Mucosa of stomach (tissue), 1 donor: ENCODE data around the gene TGFB1.
"Not testable (repeated sequence)": the region's sequence is repeated elsewhere in the genome, so short reads cannot be mapped to it uniquely, and the experiment has no call there.

Experiments used
- H3K27me3 ChIP-seq: one replicate; pipeline ENCODE4 v1.7.0; 2013; ENCODE audit warnings: mild to moderate bottlenecking, low read length; ENCODE audit not compliant: control insufficient read depth, insufficient read depth
- H3K36me3 ChIP-seq: one replicate; pipeline ENCODE4 v1.7.0; 2013; ENCODE audit warnings: low read length; ENCODE audit not compliant: control insufficient read depth, insufficient read depth
- H3K4me1 ChIP-seq: one replicate; pipeline ENCODE4 v1.7.0; 2013; ENCODE audit warnings: mild to moderate bottlenecking, low read length; ENCODE audit not compliant: control insufficient read depth, insufficient read depth
- H3K4me3 ChIP-seq: one replicate; pipeline ENCODE4 v1.7.0; 2013; ENCODE audit warnings: low read length
- H3K9ac ChIP-seq: one replicate; pipeline ENCODE4 v1.7.0; 2013; ENCODE audit warnings: mild to moderate bottlenecking, low read length, moderate library complexity
- H3K9me3 ChIP-seq: one replicate; pipeline ENCODE4 v1.7.0; 2013; ENCODE audit warnings: mild to moderate bottlenecking, low read length, moderate library complexity; ENCODE audit not compliant: control insufficient read depth
- donor health status: Pancreatic carcinoma.

The TGFB1 gene

GRCh38 chr19:41352609-41353465 is 885 bp downstream of the TGFB1 start:
- H3K27me3 ChIP-seq = peaks cover 49% of the 10 kb centered on the region
- peak overlapping the region; percentile 55 for H3K9ac ChIP-seq
- peaks cover 29% of the 10 kb centered on the region for H3K4me1 ChIP-seq
- H3K4me3 ChIP-seq = peak overlapping the region; percentile 46
- no peaks in the 10 kb centered on the region for H3K36me3 ChIP-seq
- no peaks in the 10 kb centered on the region for H3K9me3 ChIP-seq

GRCh38 chr19:41352279-41352608 is 1.5 kb downstream of the TGFB1 start:
- H3K9ac ChIP-seq = peak overlapping the region; percentile 55
- H3K9me3 ChIP-seq = no peaks in the 10 kb centered on the region
- peaks cover 49% of the 10 kb centered on the region for H3K27me3 ChIP-seq
- H3K4me3 ChIP-seq = no peak overlapping the region
- H3K4me1 ChIP-seq = peaks cover 29% of the 10 kb centered on the region
- H3K36me3 ChIP-seq = no peaks in the 10 kb centered on the region

- Histone ChIP-seq H3K36me3 (no peaks in the 10 kb centered on the region), H3K4me3 (peak overlapping the region; percentile 28), H3K27me3 (peaks cover 49% of the 10 kb centered on the region), H3K9ac (peak overlapping the region; percentile 55), H3K9me3 (no peaks in the 10 kb centered on the region), H3K4me1 (peaks cover 29% of the 10 kb centered on the region)
Observed at GRCh38 chr19:41351339-41352245, 2.1 kb downstream of the TGFB1 start.

GRCh38 chr19:41350735-41351338 is 2.9 kb downstream of the TGFB1 start:
- Histone ChIP-seq H3K4me3 (peak overlapping the region; percentile 28), H3K4me1 (peaks cover 29% of the 10 kb centered on the region), H3K9me3 (no peaks in the 10 kb centered on the region), H3K27me3 (peaks cover 49% of the 10 kb centered on the region), H3K36me3 (no peaks in the 10 kb centered on the region), H3K9ac (peak overlapping the region; percentile 53)

- not testable (repeated sequence) for H3K4me3 ChIP-seq, H3K36me3 ChIP-seq, H3K9me3 ChIP-seq, H3K9ac ChIP-seq
- Histone ChIP-seq H3K4me1 (peaks cover 16% of the 10 kb centered on the region), H3K27me3 (peaks cover 22% of the 10 kb centered on the region)
Observed at GRCh38 chr19:41346916-41347315, 6.8 kb downstream of the TGFB1 start.

GRCh38 chr19:41344162-41344561 is 9.6 kb downstream of the TGFB1 start:
- Histone ChIP-seq H3K9ac (no peak overlapping the region), H3K36me3 (no peaks in the 10 kb centered on the region), H3K9me3 (no peaks in the 10 kb centered on the region), H3K27me3 (peaks cover 4% of the 10 kb centered on the region), H3K4me3 (no peak overlapping the region), H3K4me1 (peaks cover 4% of the 10 kb centered on the region)

GRCh38 chr19:41341669-41342490 is 11.8 kb downstream of the TGFB1 start:
- no peaks in the 10 kb centered on the region for H3K9me3 ChIP-seq
- H3K9ac ChIP-seq = no peak overlapping the region
- H3K4me1 ChIP-seq = peaks cover 4% of the 10 kb centered on the region
- H3K4me3 ChIP-seq = no peak overlapping the region
- H3K36me3 ChIP-seq = no peaks in the 10 kb centered on the region
- no peaks in the 10 kb centered on the region for H3K27me3 ChIP-seq

GRCh38 chr19:41339936-41340335 is 13.8 kb downstream of the TGFB1 start:
- no peak overlapping the region for H3K4me3 ChIP-seq
- no peaks in the 10 kb centered on the region for H3K27me3 ChIP-seq
- no peak overlapping the region for H3K9ac ChIP-seq
- H3K9me3 ChIP-seq = no peaks in the 10 kb centered on the region
- peaks cover 4% of the 10 kb centered on the region for H3K4me1 ChIP-seq
- H3K36me3 ChIP-seq = no peaks in the 10 kb centered on the region

GRCh38 chr19:41335467-41335866 is 18.3 kb downstream of the TGFB1 start:
- no peak overlapping the region for H3K9ac ChIP-seq
- H3K9me3 ChIP-seq = no peaks in the 10 kb centered on the region
- no peaks in the 10 kb centered on the region for H3K36me3 ChIP-seq
- peaks cover 3% of the 10 kb centered on the region for H3K27me3 ChIP-seq
- H3K4me1 ChIP-seq = peaks cover 7% of the 10 kb centered on the region
- no peak overlapping the region for H3K4me3 ChIP-seq

GRCh38 chr19:41334793-41335192 is 18.9 kb downstream of the TGFB1 start:
- peaks cover 3% of the 10 kb centered on the region for H3K27me3 ChIP-seq
- no peaks in the 10 kb centered on the region for H3K36me3 ChIP-seq
- H3K9ac ChIP-seq = no peak overlapping the region
- H3K9me3 ChIP-seq = no peaks in the 10 kb centered on the region
- H3K4me1 ChIP-seq = peaks cover 8% of the 10 kb centered on the region
- H3K4me3 ChIP-seq = no peak overlapping the region

- H3K9me3 ChIP-seq = no peaks in the 10 kb centered on the region
- peaks cover 3% of the 10 kb centered on the region for H3K27me3 ChIP-seq
- no peaks in the 10 kb centered on the region for H3K36me3 ChIP-seq
- no peak overlapping the region for H3K4me3 ChIP-seq
- H3K4me1 ChIP-seq = peaks cover 24% of the 10 kb centered on the region
- no peak overlapping the region for H3K9ac ChIP-seq
Observed at GRCh38 chr19:41332468-41332867, 21.3 kb downstream of the TGFB1 start.
